Right lobe of liver (tissue), 6 donors: ENCODE measurements around the gene PTPRU. TPM values are rescaled to one million over a fixed set of nuclear protein-coding genes. Genes with fewer than 3 reads are reported as not detected.

ENCODE experiments used
- ATAC-seq, 4 donors: fragments of 200-7000 bp; cut with Tn5 transposase; one replicate each; pipeline ENCODE4 v1.9.1; 2020; ENCODE audit warnings: mild to moderate bottlenecking in 4 of 4, moderate library complexity in 4 of 4
- DNase-seq, 3 donors: peaks; one replicate each; pipeline ENCODE4 v3.0.0-alpha.2; 2020
- H3K27ac ChIP-seq, 3 donors: fragments of 200-600 bp; one replicate each; pipeline ENCODE4 v1.8.0; 2022
- H3K27me3 ChIP-seq, 2 donors: fragments of 200-600 bp; one replicate each; pipeline ENCODE4 v1.8.0; 2022
- H3K36me3 ChIP-seq, 4 donors: fragments of 200-600 bp; sonication (generic) in 1 of 4; one replicate each; pipeline versions ENCODE4 v1.5.1 to v1.8.0; 2017 to 2022; ENCODE audit warnings: control low read depth in 1 of 4
- H3K4me1 ChIP-seq, 4 donors: fragments of 200-600 bp; sonication (generic) in 1 of 4; one replicate each; pipeline versions ENCODE4 v1.5.1 to v1.8.0; 2017 to 2022; ENCODE audit warnings: control low read depth in 1 of 4
- H3K4me3 ChIP-seq, 3 donors: fragments of 200-600 bp; one replicate each; pipeline ENCODE4 v1.8.0; 2022
- H3K9me3 ChIP-seq, 4 donors: fragments of 200-600 bp; sonication (generic) in 1 of 4; one replicate each; pipeline versions ENCODE4 v1.5.1 to v1.8.0; 2017 to 2022; ENCODE audit warnings: control low read depth in 1 of 4
- CTCF ChIP-seq, 4 donors: fragments of 200-600 bp in 3 of 4; fragments of 450-650 bp in 1 of 4; IDR thresholded peaks; one replicate each; pipeline versions ENCODE4 v1.5.1 to v1.8.0; 2016 to 2022; ENCODE audit warnings: antibody characterized with exemption in 4 of 4, mild to moderate bottlenecking in 2 of 4
- POLR2A ChIP-seq: fragments of 450-650 bp; IDR thresholded peaks from one replicate; pipeline ENCODE4 v1.6.1; 2017; ENCODE audit warnings: antibody characterized with exemption, mild to moderate bottlenecking
- WGBS: methylation state at CpG from one replicate; pipeline ENCODE4 v1.1.6; 2018; ENCODE audit warnings: low coverage, low lambda C conversion rate; ENCODE audit not compliant: insufficient coverage; ENCODE audit errors: missing lambda C conversion rate; 5-methylcytosine and 5-hydroxymethylcytosine counted together
- intact Hi-C, 2 donors: fragments of 100-400 bp; cut with DNase I; formaldehyde crosslinking; loops; one replicate each; pipeline versions ENCODE4 v1.11.2 to v1.14.1; 2022
- total RNA-seq, 6 experiments: library from RNA; depleted of rRNA in 2 of 6; stranded (reverse); fragments of >200 nt in 2 of 6; fragmentation: NEBNext Ultra II Directional in 3 of 6; extraction: Animal tissue kit (Norgen Biotek cat#: 25700) in 3 of 6; gene quantifications; one replicate each; pipeline versions ENCODE4 v1.1.0 to v1.2.4, GENCODE V29; 2016 to 2023
- donor health status: DM: no; HTN: yes; CAD: no.
- donor health status: DM: no; HTN: no; CAD: no.
- donor health status: DM: no; HTN: no; CAD: no.
- donor health status: DM: no; HTN: yes; CAD: no.
- donor health status: DM: no; HTN: yes; CAD: no.

Gene PTPRU
- total RNA-seq, 6 experiments from 2014 or later, result 4.8 to 22.3 (median 14.5) TPM

DNA sequence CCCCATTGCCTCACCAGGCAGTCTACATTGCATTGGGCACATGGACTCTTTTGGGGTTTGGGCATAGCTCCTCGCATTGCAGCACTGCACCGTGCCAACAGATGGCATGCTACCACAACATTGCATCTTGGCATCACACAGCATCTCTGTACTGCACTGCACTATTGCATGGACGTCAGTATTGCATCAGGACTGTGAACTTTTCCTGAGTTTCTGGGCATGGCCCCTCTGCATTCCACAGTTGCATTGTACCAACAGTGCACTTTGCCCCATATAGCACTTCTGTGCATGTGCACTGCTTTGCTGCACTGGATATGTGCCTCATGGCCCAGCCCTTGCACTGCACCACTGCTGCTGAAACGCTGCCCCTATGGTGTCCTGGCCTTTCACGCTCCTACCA is 9.6 kb downstream of the PTPRU start:
- 57% methylated on average over 4 of the region's 5 CpGs for WGBS
- peaks cover 0 to 7% (median 0%) of the 10 kb centered on the region in 4 donors for H3K4me1 ChIP-seq
- intact Hi-C loops, result loop anchor here in 1 of 2 donors (10.0 kb wide), 1 partner anchor 1139 kb away; no protein-coding TSS in a partner anchor
- no peaks in the 10 kb centered on the region for H3K9me3 ChIP-seq
- DNase-seq (no peak), ATAC-seq (peak; percentile 67 to 82 (median 80))
- no peak overlapping the region for H3K4me3 ChIP-seq
- TF ChIP-seq CTCF (IDR thresholded peaks at IDR 0.05) (peak; percentile 28 to 44 (median 42)), POLR2A (no peak)
- H3K27me3 ChIP-seq, result no peaks in the 10 kb centered on the region
- H3K27ac ChIP-seq, result no peak overlapping the region
- H3K36me3 ChIP-seq, result no peaks in the 10 kb centered on the region

DNA sequence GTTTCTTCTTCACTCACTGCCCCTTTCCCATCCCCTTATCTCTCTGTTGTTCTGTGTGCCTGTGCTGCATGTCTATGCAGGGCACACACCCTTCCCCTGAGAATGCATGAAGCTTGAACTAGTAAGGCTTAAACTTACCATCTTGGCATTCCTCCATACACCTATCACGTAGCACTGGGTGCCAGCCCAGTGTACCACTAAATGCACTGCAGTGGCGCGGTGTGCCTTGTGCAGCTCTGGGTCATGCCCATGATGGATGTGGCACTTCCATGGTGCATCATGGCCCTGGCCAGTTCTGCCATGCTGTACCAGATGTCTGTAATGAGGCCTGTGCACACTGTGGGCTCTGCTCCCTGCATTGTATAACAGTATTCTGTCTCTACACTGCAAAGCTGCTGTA is 10.7 kb downstream of the PTPRU start:
- Histone ChIP-seq H3K4me1 (peaks cover 0 to 7% (median 0%) of the 10 kb centered on the region in 4 donors), H3K27ac (no peak overlapping the region), H3K9me3 (no peaks in the 10 kb centered on the region), H3K4me3 (no peak overlapping the region), H3K27me3 (no peaks in the 10 kb centered on the region), H3K36me3 (no peaks in the 10 kb centered on the region)
- ATAC-seq, result no peak
- DNase-seq, result no peak
- WGBS, result 0% methylated on average over 1 of the region's 3 CpGs
- TF ChIP-seq CTCF (IDR thresholded peaks at IDR 0.05), result no peak
- no peak for TF ChIP-seq POLR2A
- intact Hi-C loops, result loop anchor here in 1 of 2 donors (10.0 kb wide), 1 partner anchor 1138 kb away; no protein-coding TSS in a partner anchor

DNA sequence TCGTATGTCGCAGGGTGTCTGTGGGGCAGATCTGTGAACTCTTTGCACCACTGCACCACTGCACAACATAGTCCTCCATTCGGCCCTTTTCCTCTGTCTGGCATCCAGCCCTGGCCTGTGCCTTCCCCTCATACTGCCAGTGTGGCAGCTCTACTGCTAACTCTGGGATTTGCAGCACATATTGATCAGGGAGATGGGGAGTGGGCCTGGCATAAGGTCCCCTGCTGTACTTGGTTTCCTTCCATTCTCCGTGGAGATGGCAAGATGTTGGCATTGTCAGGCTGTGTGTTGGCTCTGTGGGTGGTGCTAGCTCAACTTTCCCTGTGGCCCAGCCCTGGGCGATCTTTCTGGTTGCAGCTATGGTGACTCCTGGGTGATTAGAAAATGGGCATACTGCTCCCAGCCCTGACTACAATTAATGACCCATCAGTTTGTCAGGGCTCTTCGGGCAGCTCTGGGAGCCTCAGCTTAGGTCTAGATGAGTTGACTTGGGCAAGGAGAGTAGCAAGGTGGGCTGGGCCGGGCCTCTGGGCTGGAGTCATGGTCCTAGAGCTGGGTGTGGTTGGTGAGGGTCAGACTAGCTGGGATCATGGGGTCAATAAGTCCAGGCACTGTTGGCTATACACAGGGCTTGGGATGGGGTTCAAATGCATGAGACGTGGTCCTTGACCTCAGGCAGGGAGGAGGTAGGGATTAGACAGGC is 11.4 kb downstream of the PTPRU start:
- no peak for TF ChIP-seq CTCF (IDR thresholded peaks at IDR 0.05)
- TF ChIP-seq POLR2A, result no peak
- Histone ChIP-seq H3K36me3 (no peaks in the 10 kb centered on the region), H3K4me3 (no peak overlapping the region), H3K4me1 (peaks cover 0 to 7% (median 0%) of the 10 kb centered on the region in 4 donors), H3K27me3 (no peaks in the 10 kb centered on the region), H3K9me3 (no peaks in the 10 kb centered on the region), H3K27ac (no peak overlapping the region)
- intact Hi-C loops, result loop anchor here in 1 of 2 donors (10.0 kb wide), 1 partner anchor 1137 kb away; no protein-coding TSS in a partner anchor
- ATAC-seq, result no peak
- 69% methylated on average over 3 of the region's 8 CpGs for WGBS
- DNase-seq, result no peak

GRCh38 chr1:29248409-29248808 is 12.1 kb downstream of the PTPRU start:
- Histone ChIP-seq H3K27ac (no peak overlapping the region), H3K4me1 (peaks cover 0 to 7% (median 0%) of the 10 kb centered on the region in 4 donors), H3K27me3 (no peaks in the 10 kb centered on the region), H3K9me3 (no peaks in the 10 kb centered on the region), H3K36me3 (no peaks in the 10 kb centered on the region), H3K4me3 (no peak overlapping the region)
- DNase-seq (no peak), ATAC-seq (peak in 3 of 4 donors; percentile 41 to 61 (median 50))
- TF ChIP-seq POLR2A, result no peak
- no peak for TF ChIP-seq CTCF (IDR thresholded peaks at IDR 0.05)
- intact Hi-C loops, result loop anchor here in 1 of 2 donors (10.0 kb wide), 1 partner anchor 1136 kb away; no protein-coding TSS in a partner anchor
- no CpG with 5 or more reads among the region's 2 CpGs for WGBS
